Activated T-cell treated with anti-CD3 and anti-CD28 coated beads, Interleukin-2, amount 50 U/mL, for 4 hours (primary cell): Measurements from ENCODE around the gene URM1. TPM values are rescaled to one million over a fixed set of nuclear protein-coding genes. Genes with fewer than 3 reads are reported as not detected.
"Not testable (repeated sequence)": the region's sequence is repeated elsewhere in the genome, so short reads cannot be mapped to it uniquely, and the experiment has no call there.

Experiments used
- ATAC-seq, 2 donors: fragments of 200-7000 bp; cut with Tn5 transposase; one replicate each; pipeline ENCODE4 v1.10.0; 2021
- DNase-seq: peaks from one replicate; pipeline ENCODE4 v3.0.0-alpha.2; 2020
- H3K27me3 Mint-ChIP-seq: one replicate; pipeline ENCODE4 v1.8.0; 2021; ENCODE audit warnings: low read depth, mixed read lengths
- H3K36me3 Mint-ChIP-seq: one replicate; pipeline ENCODE4 v1.8.0; 2022; ENCODE audit warnings: mixed read lengths; ENCODE audit not compliant: insufficient read depth
- H3K4me1 Mint-ChIP-seq: one replicate; pipeline ENCODE4 v1.8.0; 2021; ENCODE audit warnings: low read depth, mixed read lengths
- H3K4me3 Mint-ChIP-seq: one replicate; pipeline ENCODE4 v1.8.0; 2021; ENCODE audit warnings: mild to moderate bottlenecking, moderate library complexity, mixed read lengths
- H3K9me3 Mint-ChIP-seq: one replicate; pipeline ENCODE4 v1.8.0; 2021; ENCODE audit warnings: mixed read lengths
- total RNA-seq, 3 donors: library from RNA; stranded (reverse); gene quantifications; one replicate each; pipeline ENCODE4 v1.2.1, GENCODE V29; 2021

The URM1 gene
- 100 to 1,000 TPM in 2 of 3 donors, 10 to 100 TPM in 1; 93.3 to 106 (median 104) TPM for total RNA-seq

DNA sequence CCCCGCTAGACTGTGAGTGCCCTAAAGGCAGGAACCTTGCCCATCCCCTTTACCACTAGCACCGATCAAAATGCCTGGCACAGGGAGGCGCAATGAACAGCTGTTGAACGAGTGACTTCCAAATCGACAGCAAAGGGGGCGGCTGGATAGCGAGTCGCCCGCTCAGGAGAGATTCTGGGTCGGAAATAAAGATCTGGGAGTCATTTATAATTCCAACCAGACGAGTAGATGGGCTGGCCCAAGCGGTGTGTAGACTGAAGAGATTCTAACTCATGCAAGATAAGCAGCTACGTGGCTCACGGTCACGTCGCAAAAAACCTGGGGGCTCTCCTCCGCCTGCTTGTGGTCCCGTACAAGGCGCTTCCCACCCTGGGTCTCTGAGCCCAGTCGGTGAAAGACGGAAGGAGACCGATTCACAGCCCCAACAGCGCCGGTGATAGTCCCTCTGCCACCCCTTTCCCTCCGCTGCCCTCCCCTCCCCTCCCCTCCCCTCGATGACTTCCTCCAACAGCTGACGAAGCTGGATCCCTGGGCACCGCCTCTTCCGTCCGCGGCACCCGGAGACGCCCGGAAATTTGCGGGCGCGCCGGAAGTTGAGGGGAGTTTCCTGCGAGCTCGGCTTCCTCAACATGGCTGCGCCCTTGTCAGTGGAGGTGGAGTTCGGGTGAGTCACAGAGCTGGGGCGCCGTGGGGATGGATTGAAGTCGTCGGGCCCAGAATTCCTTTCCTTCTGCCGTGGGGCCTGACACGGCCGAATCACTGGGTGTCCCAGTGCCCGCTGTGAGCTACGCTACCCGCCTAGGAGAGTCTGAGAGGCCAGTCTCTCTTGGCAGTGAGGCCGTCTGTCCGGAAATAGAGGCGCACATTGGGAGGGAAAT is at the start of gene URM1:
URM1 (plus strand) TSS at position 623 of the 878 bp plus-strand sequence; CDS start at position 630, 7 bp downstream.
- ATAC-seq (peak; percentile 98), DNase-seq (peak; percentile 93)
- peaks cover 28% of the 10 kb centered on the region for H3K4me1 Mint-ChIP-seq
- H3K36me3 Mint-ChIP-seq = peaks cover 13% of the 10 kb centered on the region
- H3K4me3 Mint-ChIP-seq = peak within 1 kb of the TSS; percentile 97
- no peaks in the 10 kb centered on the region for H3K9me3 Mint-ChIP-seq
- peaks cover 3% of the 10 kb centered on the region for H3K27me3 Mint-ChIP-seq

GRCh38 chr9:128321879-128322403 is 49.2 kb upstream of the URM1 start:
- H3K9me3 Mint-ChIP-seq = no peaks in the 10 kb centered on the region
- H3K27me3 Mint-ChIP-seq = no peaks in the 10 kb centered on the region
- peaks cover 11% of the 10 kb centered on the region for H3K36me3 Mint-ChIP-seq
- peaks cover 16% of the 10 kb centered on the region for H3K4me1 Mint-ChIP-seq
- DNase-seq = no peak
- peak overlapping the region; percentile 95 for H3K4me3 Mint-ChIP-seq
- ATAC-seq = peak in 1 of 2 donors; percentile 1

DNA sequence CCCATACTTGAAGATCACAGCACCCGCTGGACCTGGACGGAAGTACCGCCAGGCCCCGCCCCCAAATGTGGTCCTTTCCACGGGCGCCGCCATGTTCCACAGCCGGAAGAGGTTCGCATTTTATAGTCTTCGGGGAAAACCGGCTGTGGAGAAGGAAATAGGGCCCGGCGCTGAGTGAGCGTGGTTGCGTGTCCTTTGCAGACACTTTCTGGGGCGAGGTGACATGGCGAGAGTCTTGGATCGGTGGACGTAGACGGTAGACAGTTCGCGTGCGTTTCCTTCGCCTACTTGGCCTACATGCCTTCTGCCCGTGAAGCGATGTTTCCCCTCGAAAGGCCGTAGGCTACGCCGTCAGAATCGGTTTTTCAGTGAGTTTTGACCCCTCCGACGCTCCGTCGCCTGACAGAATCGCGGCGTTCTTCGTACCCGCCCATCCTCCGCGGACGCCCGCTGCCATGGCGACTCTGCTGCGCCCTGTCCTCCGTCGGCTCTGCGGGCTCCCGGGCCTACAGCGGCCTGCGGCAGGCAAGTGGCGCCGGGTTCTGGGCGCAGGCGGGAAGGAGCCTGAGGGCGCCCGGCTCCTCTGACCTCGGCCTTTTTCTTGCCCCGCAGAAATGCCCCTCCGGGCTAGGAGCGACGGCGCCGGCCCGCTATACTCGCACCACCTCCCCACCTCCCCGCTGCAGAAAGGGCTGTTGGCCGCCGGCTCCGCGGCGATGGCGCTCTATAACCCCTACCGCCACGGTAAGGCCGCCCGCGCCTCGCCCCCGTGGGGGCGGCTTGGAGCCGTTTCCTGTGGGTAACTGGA is 48.6 kb upstream of the URM1 start, which contains the start of the genes COQ4 and TRUB2:
COQ4 (plus strand) TSS at position 436 of the 808 bp plus-strand sequence; CDS start at position 456, 20 bp downstream.
TRUB2 (minus strand) TSS at position 44 of the 808 bp plus-strand sequence; CDS start at position 5, 39 bp downstream.
- H3K4me3 Mint-ChIP-seq = peak within 1 kb of the TSS; percentile 95
- H3K27me3 Mint-ChIP-seq = no peaks in the 10 kb centered on the region
- H3K36me3 Mint-ChIP-seq = peaks cover 9% of the 10 kb centered on the region
- peak; percentile 89 for DNase-seq
- H3K9me3 Mint-ChIP-seq = no peaks in the 10 kb centered on the region
- peak; percentile 88 to 89 for ATAC-seq
- H3K4me1 Mint-ChIP-seq = peaks cover 16% of the 10 kb centered on the region

GRCh38 chr9:128323212-128323730 is 47.9 kb upstream of the URM1 start:
- Mint-ChIP-seq H3K9me3 (no peaks in the 10 kb centered on the region), H3K27me3 (no peaks in the 10 kb centered on the region), H3K36me3 (peaks cover 12% of the 10 kb centered on the region), H3K4me1 (peaks cover 16% of the 10 kb centered on the region), H3K4me3 (peak overlapping the region; percentile 95)
- DNase-seq (no peak), ATAC-seq (peak; percentile 48 to 56)

DNA sequence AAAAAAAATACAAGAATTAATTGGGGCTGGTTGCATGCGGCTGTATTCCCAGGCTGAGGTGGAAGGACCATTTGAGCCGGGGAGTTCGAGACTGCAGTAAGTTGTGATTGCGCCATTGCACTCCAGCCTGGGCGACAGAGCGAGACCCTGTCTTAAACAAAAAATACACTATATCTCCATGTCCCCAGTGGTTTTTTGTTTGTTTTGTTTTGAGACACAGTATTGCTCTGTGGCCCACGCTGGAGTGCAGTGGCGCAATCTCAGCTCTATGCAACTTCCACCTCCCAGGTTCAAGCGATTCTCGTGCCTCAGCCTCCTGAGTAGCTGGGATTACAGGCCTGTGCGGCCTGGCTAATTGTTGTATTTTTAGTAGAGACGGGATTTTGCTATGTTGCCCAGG is 47.4 kb upstream of the URM1 start:
- Mint-ChIP-seq H3K36me3 (peaks cover 15% of the 10 kb centered on the region), H3K9me3 (no peaks in the 10 kb centered on the region), H3K27me3 (no peaks in the 10 kb centered on the region), H3K4me1 (peaks cover 16% of the 10 kb centered on the region), H3K4me3 (peak overlapping the region; percentile 95)
- no peak for ATAC-seq
- no peak for DNase-seq

DNA sequence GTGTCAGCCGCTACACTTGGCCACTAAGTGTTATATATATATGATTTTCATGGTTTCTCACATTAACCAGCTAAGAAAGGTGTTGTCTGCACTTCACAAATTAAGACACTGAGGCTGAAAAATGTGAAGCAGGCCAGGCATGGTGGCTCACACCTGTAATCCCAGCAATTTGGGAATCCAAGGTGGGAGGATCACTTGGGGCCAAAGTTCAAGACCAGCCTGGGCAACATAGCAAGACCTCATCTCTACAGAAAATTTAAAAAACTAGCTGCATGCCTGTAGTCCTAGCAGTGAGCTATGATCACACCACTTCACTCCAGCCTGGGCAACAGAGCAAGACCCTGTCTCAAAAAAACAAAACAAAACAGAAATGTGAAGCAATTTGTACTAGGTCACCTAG is 46.8 kb upstream of the URM1 start:
- H3K27me3 Mint-ChIP-seq = no peaks in the 10 kb centered on the region
- no peaks in the 10 kb centered on the region for H3K9me3 Mint-ChIP-seq
- no peak for ATAC-seq
- peak overlapping the region; percentile 95 for H3K4me3 Mint-ChIP-seq
- peaks cover 16% of the 10 kb centered on the region for H3K4me1 Mint-ChIP-seq
- H3K36me3 Mint-ChIP-seq = peaks cover 15% of the 10 kb centered on the region
- no peak for DNase-seq

DNA sequence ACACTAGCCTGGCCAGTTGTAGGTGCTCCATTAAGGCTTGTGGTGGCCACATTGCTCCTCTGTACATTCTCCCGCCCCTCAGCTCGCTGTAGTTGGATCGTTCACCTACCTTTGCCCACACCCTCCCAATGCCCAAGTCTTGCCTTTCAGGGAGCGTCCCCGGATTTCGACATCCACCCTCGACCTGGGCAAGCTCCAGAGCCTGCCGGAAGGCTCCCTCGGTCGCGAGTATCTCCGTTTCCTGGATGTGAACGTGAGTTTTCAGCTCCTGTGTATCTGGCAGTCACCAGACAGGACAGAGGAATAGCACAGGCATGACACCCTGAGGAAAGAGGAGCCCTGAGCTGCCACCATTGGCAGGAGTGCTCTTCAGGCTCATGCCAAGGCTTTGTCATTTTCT is 45.5 kb upstream of the URM1 start:
- peak overlapping the region; percentile 19 for H3K4me3 Mint-ChIP-seq

GRCh38 chr9:128333451-128333869 is 37.7 kb upstream of the URM1 start:
- Mint-ChIP-seq H3K4me1 (no peaks in the 10 kb centered on the region), H3K4me3 (no peak overlapping the region), H3K36me3 (peaks cover 9% of the 10 kb centered on the region)

More for the DNA sequence above, 45.5 kb upstream of the URM1 start:
- no peak for DNase-seq
- H3K9me3 Mint-ChIP-seq = no peaks in the 10 kb centered on the region
- no peak for ATAC-seq
- H3K4me1 Mint-ChIP-seq = peaks cover 16% of the 10 kb centered on the region
- peaks cover 15% of the 10 kb centered on the region for H3K36me3 Mint-ChIP-seq
- H3K27me3 Mint-ChIP-seq = no peaks in the 10 kb centered on the region

DNA sequence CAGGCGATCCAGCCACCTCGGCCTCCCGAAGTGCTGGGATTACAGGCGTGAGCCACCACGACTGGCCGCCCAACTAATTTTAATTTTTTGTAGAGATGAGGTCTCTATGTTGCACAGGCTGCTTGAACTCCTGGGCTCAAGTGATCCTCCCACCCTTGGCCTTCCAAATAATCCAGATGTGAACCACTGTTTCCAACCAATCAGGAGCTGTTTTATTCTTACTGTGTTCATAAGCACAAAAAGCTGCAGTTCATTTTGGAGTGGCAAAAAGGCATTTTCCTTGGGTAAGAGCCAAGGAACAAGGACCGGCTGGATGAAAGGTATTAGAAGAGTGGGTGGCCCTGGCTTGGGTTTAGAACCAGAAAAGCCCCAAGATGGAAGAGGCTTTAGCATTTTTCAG is 36.0 kb upstream of the URM1 start:
- ATAC-seq (no peak), DNase-seq (no peak)
- no peaks in the 10 kb centered on the region for H3K27me3 Mint-ChIP-seq
- no peaks in the 10 kb centered on the region for H3K9me3 Mint-ChIP-seq
- H3K4me3 Mint-ChIP-seq = no peak overlapping the region
- H3K4me1 Mint-ChIP-seq = peaks cover 3% of the 10 kb centered on the region
- peaks cover 7% of the 10 kb centered on the region for H3K36me3 Mint-ChIP-seq

More at GRCh38 chr9:128333451-128333869, 37.7 kb upstream of the URM1 start:
- ATAC-seq = no peak
- no peaks in the 10 kb centered on the region for H3K27me3 Mint-ChIP-seq
- DNase-seq = no peak
- H3K9me3 Mint-ChIP-seq = no peaks in the 10 kb centered on the region

GRCh38 chr9:128335914-128336313 is 35.3 kb upstream of the URM1 start:
- Mint-ChIP-seq H3K27me3 (no peaks in the 10 kb centered on the region), H3K36me3 (peaks cover 7% of the 10 kb centered on the region), H3K9me3 (no peaks in the 10 kb centered on the region), H3K4me1 (peaks cover 3% of the 10 kb centered on the region), H3K4me3 (no peak overlapping the region)
- DNase-seq = no peak
- no peak for ATAC-seq

- ATAC-seq (no peak), DNase-seq (no peak)
- H3K27me3 Mint-ChIP-seq = no peaks in the 10 kb centered on the region
- peaks cover 3% of the 10 kb centered on the region for H3K36me3 Mint-ChIP-seq
- H3K4me1 Mint-ChIP-seq = peaks cover 8% of the 10 kb centered on the region
- no peaks in the 10 kb centered on the region for H3K9me3 Mint-ChIP-seq
- H3K4me3 Mint-ChIP-seq = no peak overlapping the region
Observed at GRCh38 chr9:128337936-128338335, 33.2 kb upstream of the URM1 start.

DNA sequence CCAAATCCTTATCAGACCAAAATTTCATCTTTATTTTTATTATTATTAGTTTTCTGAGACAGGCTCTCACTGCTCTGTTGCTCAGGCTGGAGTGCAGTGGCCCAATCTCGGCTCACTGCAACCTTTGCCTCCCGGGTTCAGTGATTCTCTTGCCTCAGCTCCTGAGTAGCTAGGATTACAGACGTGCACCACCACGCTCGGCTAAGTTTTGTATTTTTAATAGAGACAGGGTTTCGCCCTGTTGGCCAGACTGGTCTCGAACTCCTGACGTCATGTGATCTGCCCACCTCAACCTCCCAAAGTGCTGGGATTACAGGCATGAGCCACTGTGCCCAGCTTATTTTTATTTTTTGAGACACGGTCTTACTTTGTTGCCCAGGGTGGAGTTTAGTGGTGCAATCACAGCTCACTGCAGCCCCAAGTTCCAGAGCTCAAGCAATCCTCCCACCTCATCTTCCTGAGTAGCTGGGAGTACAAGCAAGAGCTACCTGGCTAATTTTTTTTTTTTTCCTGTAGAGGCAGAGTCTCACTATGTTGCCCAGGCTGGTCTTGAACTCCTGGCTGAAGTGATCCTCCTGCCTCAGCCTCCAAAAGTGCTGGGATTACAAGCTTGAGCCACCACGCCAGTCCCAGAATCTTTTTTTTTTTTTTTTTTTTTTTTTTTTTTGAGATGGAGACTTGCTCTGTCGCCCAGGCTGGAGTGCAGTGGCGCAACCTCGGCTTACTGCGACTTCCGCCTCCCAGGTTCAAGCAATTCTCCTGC is 32.1 kb upstream of the URM1 start:
- H3K36me3 Mint-ChIP-seq, H3K9me3 Mint-ChIP-seq, DNase-seq, H3K4me1 Mint-ChIP-seq, ATAC-seq, H3K27me3 Mint-ChIP-seq: not testable (repeated sequence)
- H3K4me3 Mint-ChIP-seq = peak overlapping the region; percentile 92
